AG09319 (cell line): Measurements from ENCODE around the gene SHISA4.

ENCODE experiments used
- DNase-seq: peaks from one replicate; pipeline ENCODE4 v3.0.0-alpha.2; 2010; ENCODE audit warnings: low read depth; ENCODE audit errors: extremely low read depth
- CTCF ChIP-seq: IDR thresholded peaks from 2 replicates; pipeline ENCODE4 v1.5.1; 2011; ENCODE audit warnings: low read depth, mild to moderate bottlenecking, inconsistent platforms, low read length, moderate library complexity

The SHISA4 gene

GRCh38 chr1:201895120-201895665 is 6.5 kb downstream of the SHISA4 start:
- no peak for DNase-seq

GRCh38 chr1:201895913-201896807 is 7.5 kb downstream of the SHISA4 start:
- TF ChIP-seq CTCF, result peak; percentile 97

More at GRCh38 chr1:201895120-201895665, 6.5 kb downstream of the SHISA4 start:
- no peak for TF ChIP-seq CTCF

GRCh38 chr1:201896951-201897391 is 8.3 kb downstream of the SHISA4 start:
- TF ChIP-seq CTCF, result peak; percentile 1; the same call in 1 of the 2 replicates
- no peak for DNase-seq

More at GRCh38 chr1:201895913-201896807, 7.5 kb downstream of the SHISA4 start:
- DNase-seq, result peak; percentile 70

GRCh38 chr1:201898240-201898894 is 9.7 kb downstream of the SHISA4 start:
- TF ChIP-seq CTCF, result no peak
- DNase-seq, result no peak

GRCh38 chr1:201898992-201899391 is 10.3 kb downstream of the SHISA4 start:
- TF ChIP-seq CTCF, result no peak

GRCh38 chr1:201899683-201900429 is 11.2 kb downstream of the SHISA4 start:
- no peak for TF ChIP-seq CTCF
- DNase-seq, result no peak

More at GRCh38 chr1:201898992-201899391, 10.3 kb downstream of the SHISA4 start:
- no peak for DNase-seq
